Neural crest cell (in vitro differentiated cells): ENCODE results near the gene ZNRF2. TPM values are rescaled to one million over a fixed set of nuclear protein-coding genes. Genes with fewer than 3 reads are reported as not detected.

Experiments used
- DNase-seq: peaks from one replicate; pipeline ENCODE4 v3.0.0; 2021; ENCODE audit warnings: low read depth, mixed read lengths, low spot score
- H3K27ac Mint-ChIP-seq: one replicate; pipeline ENCODE4 v1.8.0; 2021; ENCODE audit warnings: mild to moderate bottlenecking, mixed read lengths; ENCODE audit not compliant: unreplicated experiment
- H3K27me3 Mint-ChIP-seq: 2 replicates; pipeline ENCODE4 v1.8.0; 2021; ENCODE audit warnings: low read depth, mild to moderate bottlenecking, mixed read lengths
- H3K36me3 Mint-ChIP-seq: 2 replicates; pipeline ENCODE4 v1.8.0; 2021; ENCODE audit warnings: low read depth, mild to moderate bottlenecking, mixed read lengths
- H3K4me1 Mint-ChIP-seq: 2 replicates; pipeline ENCODE4 v1.8.0; 2021; ENCODE audit warnings: mixed read lengths
- H3K4me3 Mint-ChIP-seq: one replicate; pipeline ENCODE4 v1.8.0; 2021; ENCODE audit warnings: mild to moderate bottlenecking, mixed read lengths
- H3K9me3 Mint-ChIP-seq: 2 replicates; pipeline ENCODE4 v1.8.0; 2021; ENCODE audit warnings: mixed read lengths
- CTCF ChIP-seq: fragments of 200-600 bp; sonication (generic); conservative IDR thresholded peaks from 2 replicates; pipeline ENCODE4 v1.5.0; 2021; ENCODE audit warnings: antibody characterized with exemption, mild to moderate bottlenecking
- total RNA-seq: library from RNA; stranded (reverse); gene quantifications from 2 replicates; pipeline ENCODE4 v1.2.1, GENCODE V29; 2021

The ZNRF2 gene
- total RNA-seq, 1 donor from 2014 or later: 5.4 TPM

GRCh38 chr7:30244340-30244739, 40.1 kb upstream of the ZNRF2 start:
- Mint-ChIP-seq H3K27me3 (no peaks in the 10 kb centered on the region), H3K27ac (no peak overlapping the region), H3K4me3 (no peak overlapping the region), H3K36me3 (no peaks in the 10 kb centered on the region), H3K9me3 (no peaks in the 10 kb centered on the region), H3K4me1 (peaks cover 22% of the 10 kb centered on the region)
- no peak for TF ChIP-seq CTCF
- DNase-seq: no peak

DNA sequence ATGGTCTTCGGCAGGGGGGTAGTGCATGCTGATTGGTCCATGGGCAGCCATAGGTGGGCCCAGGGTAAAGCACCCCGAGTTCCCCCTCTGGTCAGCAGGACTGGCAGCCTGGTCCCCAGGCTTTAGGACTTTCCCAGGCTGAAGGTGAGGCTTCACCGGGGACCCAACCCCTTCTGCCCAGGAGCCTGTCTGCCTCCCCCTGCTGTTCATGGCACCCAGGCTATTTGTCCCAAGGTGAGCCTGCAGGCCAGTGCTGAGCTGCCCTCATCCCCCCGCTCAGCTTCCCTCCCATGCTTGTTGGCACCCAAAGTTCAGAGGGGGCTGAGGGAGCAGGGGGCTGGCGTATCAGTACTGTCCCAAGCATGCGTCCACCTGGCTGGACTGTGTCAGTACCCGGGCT, 38.5 kb upstream of the ZNRF2 start:
- TF ChIP-seq CTCF: no peak
- Mint-ChIP-seq H3K27me3 (no peaks in the 10 kb centered on the region), H3K4me3 (no peak overlapping the region), H3K9me3 (no peaks in the 10 kb centered on the region), H3K27ac (no peak overlapping the region), H3K36me3 (no peaks in the 10 kb centered on the region), H3K4me1 (peaks cover 20% of the 10 kb centered on the region)
- no peak for DNase-seq

- no peak overlapping the region for H3K4me3 Mint-ChIP-seq
- no peak overlapping the region for H3K27ac Mint-ChIP-seq
- no peaks in the 10 kb centered on the region for H3K36me3 Mint-ChIP-seq
- no peak for DNase-seq
- H3K27me3 Mint-ChIP-seq: no peaks in the 10 kb centered on the region
- H3K9me3 Mint-ChIP-seq: no peaks in the 10 kb centered on the region
- H3K4me1 Mint-ChIP-seq: peaks cover 20% of the 10 kb centered on the region
- TF ChIP-seq CTCF: no peak
These were observed 38.0 kb upstream of the ZNRF2 start for GRCh38 chr7:30246392-30246791.

DNA sequence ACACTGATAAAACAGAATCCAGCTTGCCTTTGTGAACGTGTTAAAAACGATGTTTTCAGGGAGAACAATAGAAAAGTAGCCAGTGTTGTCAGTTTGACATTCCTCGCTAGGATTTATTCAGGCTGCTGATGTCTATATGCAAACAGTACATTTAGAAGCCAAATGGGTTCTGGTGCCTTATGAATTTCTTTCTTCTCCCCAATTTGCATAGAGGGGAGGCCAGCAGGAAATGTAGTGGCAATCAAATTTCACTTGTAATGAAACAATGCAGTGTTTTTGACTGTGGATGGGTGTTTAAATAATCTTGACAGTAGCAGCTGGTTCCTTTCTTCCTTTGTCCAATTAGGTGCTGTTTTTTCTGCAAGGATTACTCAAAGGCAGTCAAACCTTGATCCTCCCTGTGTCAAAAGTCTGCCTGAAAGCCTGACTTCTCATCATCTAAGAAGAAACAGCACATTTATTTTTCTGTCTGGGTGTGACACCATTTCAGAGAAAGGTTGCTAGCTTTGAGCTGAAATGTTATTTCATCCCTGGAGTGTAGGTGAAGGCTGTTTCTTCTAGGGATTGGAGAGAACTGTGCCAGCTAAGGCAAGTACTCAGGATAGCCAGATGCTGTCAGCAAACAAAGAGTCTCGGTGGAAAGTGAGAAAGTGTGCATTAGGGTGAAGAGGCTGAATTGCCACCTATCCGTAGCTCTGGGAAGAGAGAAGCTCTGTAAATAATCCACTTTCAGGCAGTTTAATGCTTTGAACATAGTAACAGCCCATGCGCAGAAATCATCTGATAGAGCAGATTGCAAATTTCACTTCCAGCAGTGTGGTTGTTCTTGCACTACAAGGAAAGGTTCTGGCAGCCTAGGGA, 36.6 kb upstream of the ZNRF2 start:
- no peak overlapping the region for H3K27ac Mint-ChIP-seq
- no peaks in the 10 kb centered on the region for H3K9me3 Mint-ChIP-seq
- H3K36me3 Mint-ChIP-seq: no peaks in the 10 kb centered on the region
- no peak overlapping the region for H3K4me3 Mint-ChIP-seq
- H3K4me1 Mint-ChIP-seq: peaks cover 20% of the 10 kb centered on the region
- H3K27me3 Mint-ChIP-seq: no peaks in the 10 kb centered on the region
- no peak for TF ChIP-seq CTCF
- no peak for DNase-seq

- no peak for DNase-seq
- H3K4me1 Mint-ChIP-seq: peaks cover 20% of the 10 kb centered on the region
- no peaks in the 10 kb centered on the region for H3K27me3 Mint-ChIP-seq
- no peak overlapping the region for H3K4me3 Mint-ChIP-seq
- no peak overlapping the region for H3K27ac Mint-ChIP-seq
- no peak for TF ChIP-seq CTCF
- H3K9me3 Mint-ChIP-seq: no peaks in the 10 kb centered on the region
- no peaks in the 10 kb centered on the region for H3K36me3 Mint-ChIP-seq
These were observed 35.1 kb upstream of the ZNRF2 start for GRCh38 chr7:30249316-30249715.
